ENCODE measurements around the gene GRID1. TPM values are rescaled to one million over a fixed set of nuclear protein-coding genes. Genes with fewer than 3 reads are reported as not detected.

Gene GRID1
- total RNA-seq, 1 experiment from 2014 or later = 5.6 TPM

- no peak for ATAC-seq
- ChIA-PET CTCF (no interaction called here), POLR2A (no interaction called here), RAD21 (ENCODE audit: low non-redundant PET in 1 of 2, low total read pairs in 2 of 2, uncharacterized antibody in 2 of 2, unreplicated experiment in 2 of 2) (no interaction called here)
- no peaks in the 10 kb centered on the region for H3K36me3 ChIP-seq (ENCODE audit: control insufficient read depth in 1 of 2, insufficient read depth in 2 of 2, low read length in 2 of 2)
- no peaks in the 10 kb centered on the region for H3K4me1 ChIP-seq (ENCODE audit: control insufficient read depth in 1 of 2, insufficient read depth in 2 of 2, low read length in 2 of 2)
- no peaks in the 10 kb centered on the region for H3K9me3 ChIP-seq (ENCODE audit: control insufficient read depth in 1 of 2, insufficient read depth in 1 of 2, low read depth in 1 of 2, low read length in 2 of 2)
- BruUV-seq (replicated peaks) = no TSS peak
- no peak for DNase-seq (ENCODE audit: low read depth, low spot score)
- no peak overlapping the region for H3K4me2 ChIP-seq (ENCODE audit: low read length)
- no peaks in the 10 kb centered on the region for H3K9me2 ChIP-seq (ENCODE audit: insufficient read depth)
- no peak overlapping the region for H3K27ac ChIP-seq (ENCODE audit: low read depth, low read length)
- H3K27me3 ChIP-seq (ENCODE audit: insufficient read depth, low read length) = no peaks in the 10 kb centered on the region
- intact Hi-C loops (cut with micrococcal nuclease) = no loop called here
- TF ChIP-seq EGR1 (IDR thresholded peaks at IDR 0.05; ENCODE audit: low read depth) (no peak), CTCF (IDR thresholded peaks at IDR 0.05 in 2 of 3, conservative IDR thresholded peaks at IDR 0.05 in 1 of 3; ENCODE audit: borderline replicate concordance in 1 of 3, insufficient read depth in 1 of 3, low read depth in 2 of 3, low read length in 2 of 3) (no peak), ZBTB33 (IDR thresholded peaks at IDR 0.05; ENCODE audit: extremely low read depth, insufficient replicate concordance, low read length) (no peak), EZH2phosphoT487 (IDR thresholded peaks at IDR 0.05; ENCODE audit: borderline replicate concordance) (no peak), ZFX (IDR thresholded peaks at IDR 0.05) (no peak)
- no peak overlapping the region for H3K9ac ChIP-seq (ENCODE audit: low read length)
- no peaks in the 10 kb centered on the region for H4K20me1 ChIP-seq (ENCODE audit: insufficient read depth)
- H3K4me3 ChIP-seq (replicated peaks in 1 of 2; ENCODE audit: low read depth in 1 of 2, low read length in 2 of 2) = no peak overlapping the region
- no peaks in the 10 kb centered on the region for H3K79me2 ChIP-seq (ENCODE audit: insufficient read depth, low read length)
- no peak overlapping the region for H2AFZ ChIP-seq (ENCODE audit: low read depth, low read length, poor library complexity, severe bottlenecking)
These were observed 341.1 kb downstream of the GRID1 start for GRCh38 chr10:86025509-86025908.

Data from HCT116 (cell line).